Measurements from ENCODE around the gene MSH5. TPM values are rescaled to one million over a fixed set of nuclear protein-coding genes. Genes with fewer than 3 reads are reported as not detected.

Gene MSH5
- total and polyA plus RNA-seq, 8 donors: 2.2 to 17.4 (median 6.4) TPM

DNA sequence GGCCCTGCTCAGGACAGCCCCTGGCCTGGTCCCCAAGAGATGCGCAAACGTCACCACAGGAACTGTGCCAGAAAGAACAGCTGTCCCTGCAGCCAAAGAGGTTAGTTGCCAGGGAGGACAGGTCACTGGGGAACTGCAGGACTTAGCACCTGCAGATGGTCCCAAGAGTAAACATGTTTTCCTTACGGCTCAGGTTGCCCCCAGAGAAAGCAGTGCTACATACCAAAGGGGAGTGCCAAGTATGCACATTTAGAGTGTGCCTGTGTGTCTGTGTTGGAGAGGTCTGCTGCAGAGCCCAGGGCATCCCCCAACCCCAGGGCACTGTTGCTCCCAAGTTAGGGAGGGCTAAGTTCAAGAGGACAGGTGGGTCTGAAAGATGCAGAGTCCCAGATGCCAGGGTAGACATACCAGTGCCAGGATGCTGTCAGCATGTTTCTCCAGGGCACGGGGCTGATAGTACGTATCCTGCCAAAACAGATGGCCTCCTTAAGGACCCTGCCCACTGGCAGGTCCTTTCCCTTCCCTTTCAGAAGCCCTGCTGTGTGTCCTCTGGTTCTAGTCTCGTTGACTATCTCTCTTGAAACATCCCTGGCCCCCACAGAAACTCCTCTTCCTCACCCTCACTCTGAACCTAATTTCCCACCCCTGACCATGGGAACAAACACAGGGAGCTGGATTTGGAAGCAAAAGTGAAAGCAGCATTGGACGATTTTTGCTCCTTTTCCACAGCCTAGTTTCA, 38.0 kb upstream of the MSH5 start:
- intact Hi-C loops (cut with DNase I): no loop called here
- FAIRE-seq (no peak), ATAC-seq (peak in 1 of 4 donors; percentile 1), DNase-seq (no peak)
- Histone ChIP-seq H3K9me3 (no peaks in the 10 kb centered on the region), H3K27ac (peak overlapping the region in 1 of 4 donors; percentile 94), H3K36me3 (peaks cover 0 to 4% (median under 1%) of the 10 kb centered on the region in 3 donors), H3K4me3 (peak overlapping the region in 3 of 4 donors; percentile 42 to 88 (median 84)), H3K27me3 (no peaks in the 10 kb centered on the region), H3K4me1 (peaks cover 0 to 12% (median 10%) of the 10 kb centered on the region in 3 donors)
- 23 to 27% methylated on average over 7 of the region's 7 CpGs for WGBS, 2 donors
- no peak for TF ChIP-seq CTCF (IDR thresholded peaks at IDR 0.05)

DNA sequence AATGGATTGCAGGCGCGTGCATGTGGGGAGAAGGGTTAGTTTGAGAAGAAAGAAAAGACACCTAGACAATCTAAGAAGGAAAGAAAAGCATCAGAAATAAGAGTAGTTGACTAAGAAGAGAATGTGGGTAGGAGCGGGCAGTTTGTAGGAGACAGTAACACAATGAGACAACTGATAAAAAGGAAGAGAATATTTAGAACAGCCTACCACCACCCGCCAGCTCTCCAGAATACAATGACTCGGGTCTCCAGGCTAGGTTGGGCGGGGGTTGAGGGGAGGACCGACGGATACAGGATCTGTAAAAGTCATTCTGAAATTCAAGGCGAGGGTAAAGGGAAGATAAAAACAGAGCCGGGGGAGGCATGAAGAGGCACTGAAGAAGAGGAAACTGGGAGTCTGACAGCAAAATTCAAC, 37.4 kb upstream of the MSH5 start:
- H3K36me3 ChIP-seq: peaks cover 0 to 4% (median 0%) of the 10 kb centered on the region in 3 donors
- no peaks in the 10 kb centered on the region for H3K27me3 ChIP-seq
- peak overlapping the region; percentile 89 to 97 (median 94) for H3K27ac ChIP-seq
- H3K4me1 ChIP-seq: peaks cover 0 to 12% (median 10%) of the 10 kb centered on the region in 3 donors
- intact Hi-C loops (cut with DNase I): no loop called here
- DNase-seq (no peak), FAIRE-seq (no peak), ATAC-seq (peak; percentile 4 to 7 (median 6))
- no peaks in the 10 kb centered on the region for H3K9me3 ChIP-seq
- 0 to 1% methylated on average over 10 of the region's 10 CpGs for WGBS, 2 donors
- no peak for TF ChIP-seq CTCF (IDR thresholded peaks at IDR 0.05)
- peak overlapping the region; percentile 42 to 88 (median 72) for H3K4me3 ChIP-seq

GRCh38 chr6:31702819-31703716, 36.7 kb upstream of the MSH5 start, which contains the start of gene ABHD16A:
Gene ABHD16A (minus strand): TSS chr6:31703324. CDS start chr6:31703281, 43 bp downstream.
- peaks cover 0 to 12% (median 10%) of the 10 kb centered on the region in 3 donors for H3K4me1 ChIP-seq
- no peaks in the 10 kb centered on the region for H3K9me3 ChIP-seq
- H3K36me3 ChIP-seq: peaks cover 0 to 4% (median 0%) of the 10 kb centered on the region in 3 donors
- H3K4me3 ChIP-seq: peak within 1 kb of the TSS; percentile 42 to 88 (median 72)
- FAIRE-seq (peak; percentile 88), DNase-seq (peak; percentile 96 to 99 (median 98)), ATAC-seq (peak; percentile 98 to 99 (median 98))
- H3K27ac ChIP-seq: peak within 1 kb of the TSS; percentile 89 to 97 (median 94)
- TF ChIP-seq CTCF (IDR thresholded peaks at IDR 0.05): no peak
- no peaks in the 10 kb centered on the region for H3K27me3 ChIP-seq
- intact Hi-C loops (cut with DNase I): no loop called here
- WGBS, 2 donors: 1% methylated on average over 53 to 54 of the region's 54 CpGs

DNA sequence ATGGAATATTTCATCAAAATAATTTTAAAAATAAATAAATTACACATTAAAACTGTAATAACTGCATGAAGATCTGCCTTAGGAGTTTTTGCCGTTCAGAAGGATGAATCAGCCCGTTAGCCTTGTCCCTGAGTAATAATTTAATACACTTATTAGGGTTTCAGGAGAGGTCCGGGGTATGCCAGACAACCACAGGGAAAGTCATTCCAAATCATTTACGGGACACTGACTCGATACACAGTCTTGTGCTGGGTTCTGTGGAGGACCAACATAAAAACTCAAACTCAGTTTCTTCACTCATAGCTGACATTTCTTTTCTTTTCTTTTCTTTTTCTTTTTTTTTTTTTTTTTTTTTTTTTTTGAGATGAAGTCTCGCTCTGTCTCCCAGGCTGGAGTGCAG, 33.9 kb upstream of the MSH5 start:
- Histone ChIP-seq H3K36me3 (no peaks in the 10 kb centered on the region), H3K27ac (no peak overlapping the region), H3K27me3 (no peaks in the 10 kb centered on the region), H3K9me3 (no peaks in the 10 kb centered on the region), H3K4me1 (peaks cover 0 to 12% (median 9%) of the 10 kb centered on the region in 3 donors), H3K4me3 (no peak overlapping the region)
- WGBS, 2 donors: 73 to 84% methylated on average over 6 of the region's 6 CpGs
- no peak for ATAC-seq
- intact Hi-C loops (cut with DNase I): no loop called here
- no peak for DNase-seq
- TF ChIP-seq CTCF (IDR thresholded peaks at IDR 0.05): no peak
- FAIRE-seq: no peak
